Mucosa of descending colon (tissue), 3 donors: ENCODE measurements around the gene SUFU. TPM values are rescaled to one million over a fixed set of nuclear protein-coding genes. Genes with fewer than 3 reads are reported as not detected.

Experiments
- ATAC-seq: fragments of 200-7000 bp; cut with Tn5 transposase; one replicate; pipeline ENCODE4 v1.9.1; 2020; ENCODE audit warnings: mild to moderate bottlenecking, moderate library complexity
- DNase-seq, 3 donors: peaks; one replicate each; pipeline ENCODE4 v3.0.0-alpha.2; 2020
- H3K36me3 ChIP-seq: fragments of 200-600 bp; one replicate; pipeline ENCODE4 v1.8.0; 2021; ENCODE audit warnings: low read depth, mild to moderate bottlenecking
- H3K4me1 ChIP-seq: fragments of 200-600 bp; one replicate; pipeline ENCODE4 v1.8.0; 2021; ENCODE audit warnings: low read depth, mild to moderate bottlenecking
- H3K4me3 ChIP-seq: fragments of 200-600 bp; one replicate; pipeline ENCODE4 v1.8.0; 2021; ENCODE audit warnings: mild to moderate bottlenecking
- H3K9me3 ChIP-seq: fragments of 200-600 bp; one replicate; pipeline ENCODE4 v1.8.0; 2021; ENCODE audit warnings: mild to moderate bottlenecking
- intact Hi-C, 2 donors: fragments of 100-400 bp; cut with DNase I in 1 of 2; cut with micrococcal nuclease in 1 of 2; formaldehyde crosslinking; loops; one replicate each; pipeline versions ENCODE4 v1.11.0 to v1.11.1; 2022; cut with DNase I, micrococcal nuclease
- total RNA-seq, 3 donors: library from RNA; stranded (reverse); fragmentation: NEBNext Ultra II Directional in 2 of 3; extraction: Animal tissue kit (Norgen Biotek cat#: 25700) in 2 of 3; gene quantifications; one replicate each; pipeline versions ENCODE4 v1.2.1 to v1.2.4, GENCODE V29; 2021 to 2023
- TF ChIP-seq, protein P1 (sequence below): fragments of 200-600 bp; IDR thresholded peaks from one replicate; pipeline ENCODE4 v1.8.0; 2022; ENCODE audit warnings: antibody characterized with exemption, mild to moderate bottlenecking
- donor health status: DM: no; HTN: no; CAD: no; lungs with moderate emphysema.
- donor health status: DM: no; HTN: no; CAD: no.
- donor health status: DM: no; HTN: yes; CAD: no.

The SUFU gene
- total RNA-seq, 3 donors from 2014 or later: 9.0 to 13.9 (median 9.5) TPM

GRCh38 chr10:102651455-102652169 lies 147.8 kb downstream of the SUFU start:
- intact Hi-C loops: no loop called here
- TF ChIP-seq, protein P1, sequence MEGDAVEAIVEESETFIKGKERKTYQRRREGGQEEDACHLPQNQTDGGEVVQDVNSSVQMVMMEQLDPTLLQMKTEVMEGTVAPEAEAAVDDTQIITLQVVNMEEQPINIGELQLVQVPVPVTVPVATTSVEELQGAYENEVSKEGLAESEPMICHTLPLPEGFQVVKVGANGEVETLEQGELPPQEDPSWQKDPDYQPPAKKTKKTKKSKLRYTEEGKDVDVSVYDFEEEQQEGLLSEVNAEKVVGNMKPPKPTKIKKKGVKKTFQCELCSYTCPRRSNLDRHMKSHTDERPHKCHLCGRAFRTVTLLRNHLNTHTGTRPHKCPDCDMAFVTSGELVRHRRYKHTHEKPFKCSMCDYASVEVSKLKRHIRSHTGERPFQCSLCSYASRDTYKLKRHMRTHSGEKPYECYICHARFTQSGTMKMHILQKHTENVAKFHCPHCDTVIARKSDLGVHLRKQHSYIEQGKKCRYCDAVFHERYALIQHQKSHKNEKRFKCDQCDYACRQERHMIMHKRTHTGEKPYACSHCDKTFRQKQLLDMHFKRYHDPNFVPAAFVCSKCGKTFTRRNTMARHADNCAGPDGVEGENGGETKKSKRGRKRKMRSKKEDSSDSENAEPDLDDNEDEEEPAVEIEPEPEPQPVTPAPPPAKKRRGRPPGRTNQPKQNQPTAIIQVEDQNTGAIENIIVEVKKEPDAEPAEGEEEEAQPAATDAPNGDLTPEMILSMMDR: no peak
- Histone ChIP-seq H3K4me1 (peaks cover 52% of the 10 kb centered on the region), H3K9me3 (no peaks in the 10 kb centered on the region), H3K36me3 (no peaks in the 10 kb centered on the region), H3K4me3 (no peak overlapping the region)
- DNase-seq (peak in 1 of 3 donors; percentile 25), ATAC-seq (no peak)

DNA sequence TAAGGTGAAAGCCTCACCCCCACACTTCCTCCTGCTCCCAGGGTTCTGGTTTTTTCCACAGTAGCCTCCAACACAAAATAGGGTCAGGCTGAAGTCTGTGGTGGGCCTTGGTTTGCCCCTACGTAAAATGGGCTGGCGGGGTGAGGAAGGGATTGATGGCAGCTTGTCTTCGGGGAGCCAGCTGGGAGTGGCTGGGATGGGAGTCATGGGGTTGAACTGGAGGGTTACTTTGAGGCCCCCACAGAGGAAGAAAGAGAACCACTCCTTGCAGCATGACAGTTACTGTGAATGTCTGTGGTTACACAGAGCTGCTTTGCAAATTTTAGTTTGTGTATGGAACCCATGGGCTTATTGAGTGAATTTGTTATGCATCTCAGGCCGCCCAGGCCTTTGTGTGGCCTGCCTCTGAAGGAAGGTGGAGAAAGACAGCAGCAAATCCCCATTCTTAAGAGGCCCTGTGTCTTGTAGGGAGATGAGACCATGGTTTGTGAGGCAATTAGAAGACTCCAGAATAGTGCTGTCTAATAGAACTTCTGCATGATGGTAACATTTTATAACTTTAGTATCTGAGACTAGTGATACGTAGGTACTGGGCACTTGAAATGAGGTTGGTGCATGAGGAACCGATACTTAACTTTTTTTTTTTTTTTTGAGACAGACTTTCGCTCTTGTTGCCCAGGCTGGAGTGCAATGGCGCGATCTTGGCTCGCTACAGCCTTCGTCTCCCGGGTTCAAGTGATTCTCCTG lies 148.6 kb downstream of the SUFU start:
- Histone ChIP-seq H3K36me3 (no peaks in the 10 kb centered on the region), H3K4me1 (peaks cover 51% of the 10 kb centered on the region), H3K4me3 (no peak overlapping the region), H3K9me3 (no peaks in the 10 kb centered on the region)
- ATAC-seq (no peak), DNase-seq (peak in 1 of 3 donors; percentile 37)
- TF ChIP-seq, protein P1: no peak
- intact Hi-C loops: no loop called here

GRCh38 chr10:102653060-102653459 lies 149.3 kb downstream of the SUFU start:
- TF ChIP-seq, protein P1: no peak
- intact Hi-C loops: no loop called here
- H3K9me3 ChIP-seq: no peaks in the 10 kb centered on the region
- H3K4me3 ChIP-seq: no peak overlapping the region
- DNase-seq (peak in 1 of 3 donors; percentile 13), ATAC-seq (no peak)
- peaks cover 51% of the 10 kb centered on the region for H3K4me1 ChIP-seq
- no peaks in the 10 kb centered on the region for H3K36me3 ChIP-seq

GRCh38 chr10:102654566-102654965 lies 150.8 kb downstream of the SUFU start:
- Histone ChIP-seq H3K4me3 (no peak overlapping the region), H3K9me3 (no peaks in the 10 kb centered on the region), H3K36me3 (no peaks in the 10 kb centered on the region), H3K4me1 (peaks cover 44% of the 10 kb centered on the region)
- intact Hi-C loops: no loop called here
- no peak for ATAC-seq
- TF ChIP-seq, protein P1: no peak
- peak in 1 of 3 donors; percentile 25 for DNase-seq

DNA sequence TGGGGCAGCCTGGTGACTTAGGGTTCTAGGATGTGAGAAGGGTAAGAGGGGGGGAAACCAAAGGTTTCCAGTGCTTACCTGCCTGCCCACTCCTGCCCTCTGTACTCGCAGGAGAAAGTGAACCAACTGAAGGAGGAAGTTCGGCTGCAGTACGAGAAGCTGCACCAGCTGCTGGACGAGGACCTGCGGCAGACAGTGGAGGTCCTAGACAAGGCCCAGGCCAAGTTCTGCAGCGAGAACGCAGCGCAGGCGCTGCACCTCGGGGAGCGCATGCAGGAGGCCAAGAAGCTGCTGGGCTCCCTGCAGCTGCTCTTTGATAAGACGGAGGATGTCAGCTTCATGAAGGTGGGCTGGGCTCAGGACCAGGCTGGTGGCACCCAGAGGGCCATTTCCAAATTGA lies 151.2 kb downstream of the SUFU start:
- intact Hi-C loops: no loop called here
- ATAC-seq: no peak
- Histone ChIP-seq H3K4me1 (peaks cover 41% of the 10 kb centered on the region), H3K9me3 (no peaks in the 10 kb centered on the region), H3K36me3 (no peaks in the 10 kb centered on the region), H3K4me3 (no peak overlapping the region)
- TF ChIP-seq, protein P1: no peak
- DNase-seq: peak in 1 of 3 donors; percentile 26
